GM18858 (cell line): ENCODE data around the gene DNASE2.

Experiments
- ATAC-seq: cut with Tn5 transposase; IDR thresholded peaks from one replicate; pipeline ENCODE4 v1.9.1; 2021; ENCODE audit not compliant: unreplicated experiment

DNASE2 gene

DNA sequence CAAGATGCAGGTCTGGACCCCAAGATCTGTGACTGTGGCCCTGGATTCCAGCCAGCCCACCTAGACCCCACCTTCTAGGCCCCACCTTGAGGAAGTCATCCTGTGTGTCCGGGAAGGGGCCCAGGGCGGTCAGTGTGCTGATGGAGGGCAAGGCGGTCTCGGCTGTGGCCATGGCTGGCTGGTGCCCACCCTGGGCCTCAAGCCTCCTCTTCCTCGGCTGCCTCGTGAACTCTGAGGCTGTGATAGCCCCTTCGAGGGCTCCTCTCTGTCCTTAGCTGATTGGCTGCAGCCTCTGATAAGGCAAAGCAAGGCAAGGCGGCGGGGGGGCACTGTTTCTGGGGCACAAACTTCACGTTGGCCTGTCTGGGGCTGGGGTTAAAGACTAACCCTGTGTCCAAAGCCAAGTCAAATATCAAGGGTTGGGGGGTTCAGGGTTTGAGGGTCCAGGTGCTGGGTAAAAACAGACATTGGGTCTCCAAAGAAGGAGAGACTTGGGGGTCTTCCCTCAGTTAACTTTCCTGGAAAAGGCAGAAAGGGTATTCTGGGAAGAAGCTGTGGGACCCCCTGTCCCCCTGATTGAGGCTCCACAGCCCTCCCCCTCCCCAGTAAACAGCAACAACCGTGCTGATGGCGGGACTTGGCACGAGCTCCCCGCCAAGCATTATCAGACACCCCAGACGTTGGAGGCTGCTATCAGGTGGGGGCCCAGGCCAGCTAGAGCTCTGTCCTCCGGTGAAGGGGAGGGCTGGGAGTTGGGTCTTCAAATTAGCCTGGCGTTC lies 5.9 kb upstream of the DNASE2 start, which contains the start of gene KLF1:
Gene KLF1, minus strand, starts transcription at position 233 of the 779 bp plus-strand sequence. Its CDS starts 61 bp downstream, at position 172.
- ATAC-seq = no peak

DNA sequence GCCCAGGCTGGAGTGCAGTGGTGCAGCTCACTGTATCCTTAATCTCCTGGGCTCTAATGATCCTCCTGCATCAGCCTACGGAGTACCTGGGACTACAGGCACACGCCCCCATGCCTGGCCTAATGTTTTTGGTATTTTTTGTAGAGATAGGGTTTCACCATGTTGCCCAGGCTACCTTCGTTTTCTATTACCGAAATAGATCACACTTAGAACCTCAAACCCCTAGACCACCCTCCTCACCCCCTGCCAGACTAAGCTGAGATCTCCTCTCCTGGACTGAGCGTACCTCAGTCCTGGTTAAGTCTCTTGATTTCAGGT lies 5.4 kb upstream of the DNASE2 start:
- no peak for ATAC-seq

DNA sequence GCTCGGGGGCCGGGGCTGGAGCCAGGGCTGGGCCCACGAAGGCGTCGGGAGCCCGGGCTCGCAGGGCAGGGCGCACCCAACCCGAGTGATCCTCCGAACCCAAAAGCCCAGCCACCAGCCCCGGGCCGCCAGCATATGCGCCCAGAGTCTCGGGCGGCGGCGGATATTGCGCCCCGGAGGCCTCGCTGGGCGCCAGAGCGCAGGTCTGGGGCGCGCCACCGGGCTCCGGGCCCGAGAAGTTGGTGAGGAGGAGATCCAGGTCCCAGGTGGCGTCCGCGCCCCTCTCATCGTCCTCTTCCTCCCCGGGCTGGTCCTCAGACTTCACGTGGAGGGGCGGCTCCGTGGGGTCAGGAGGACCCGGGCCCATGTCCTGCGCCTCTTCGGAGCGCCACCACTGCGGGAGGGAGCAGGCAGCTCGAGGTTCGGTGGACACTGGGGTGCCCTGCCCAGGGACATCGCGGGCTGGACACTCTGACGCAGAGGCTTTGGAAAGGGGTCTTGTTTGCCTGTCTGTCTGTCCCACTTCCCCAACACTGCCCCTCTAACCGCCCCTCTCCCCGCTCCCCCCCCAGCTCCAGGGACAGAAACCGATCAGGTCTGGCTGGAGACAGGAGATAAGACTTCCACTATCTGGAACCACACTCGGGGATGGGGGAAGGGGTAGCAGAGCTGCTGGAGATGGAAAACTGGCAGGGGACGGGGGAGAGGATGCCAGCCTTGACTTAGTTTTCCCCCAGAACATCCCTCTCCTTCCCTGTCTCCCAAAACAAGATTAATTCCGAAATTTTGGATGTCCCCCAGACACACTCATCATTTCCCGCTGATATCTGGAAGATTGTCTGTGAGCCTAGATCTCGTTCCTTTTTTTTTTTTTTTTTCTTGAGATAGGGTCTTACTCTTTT lies 4.8 kb upstream of the DNASE2 start:
- ATAC-seq = no peak

DNA sequence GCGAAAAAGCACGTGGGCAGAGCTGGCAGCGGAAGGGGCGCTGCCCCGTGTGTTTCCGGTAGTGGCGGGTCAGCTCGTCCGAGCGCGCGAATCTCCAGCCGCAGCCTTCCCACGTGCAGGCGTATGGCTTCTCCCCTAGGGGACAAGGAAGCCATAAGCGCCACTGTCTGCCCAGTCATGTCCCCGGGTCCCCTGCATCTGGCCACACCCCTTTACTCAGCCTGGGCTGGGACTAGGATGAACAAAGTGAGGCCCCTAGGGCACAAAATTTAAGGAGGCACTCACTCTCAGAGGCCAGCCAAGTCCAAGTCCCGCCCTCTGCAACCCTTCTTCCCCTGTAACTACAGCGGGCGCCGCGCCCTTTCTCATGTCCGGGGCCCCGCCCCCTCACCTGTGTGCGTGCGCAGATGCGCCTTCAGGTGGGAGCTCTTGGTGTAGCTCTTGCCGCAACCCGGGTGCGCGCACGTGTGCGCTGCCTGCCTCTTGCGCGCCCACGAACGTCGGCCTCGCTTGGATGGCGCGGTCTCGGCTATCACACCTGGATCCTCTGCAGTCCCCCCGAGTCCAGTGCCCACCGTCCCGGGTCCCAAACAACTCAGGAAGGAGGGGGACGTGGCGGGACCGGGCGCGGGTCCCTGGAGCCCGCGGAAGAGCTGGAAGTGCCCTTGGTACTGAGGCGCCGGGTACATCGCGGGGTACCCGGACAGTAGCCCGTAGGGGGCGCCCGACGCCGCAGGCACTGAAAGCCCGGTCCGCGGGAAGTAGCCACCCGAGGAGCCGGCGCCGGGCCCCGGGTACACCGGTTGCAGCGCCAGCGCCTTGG lies 3.9 kb upstream of the DNASE2 start:
- ATAC-seq = no peak

DNA sequence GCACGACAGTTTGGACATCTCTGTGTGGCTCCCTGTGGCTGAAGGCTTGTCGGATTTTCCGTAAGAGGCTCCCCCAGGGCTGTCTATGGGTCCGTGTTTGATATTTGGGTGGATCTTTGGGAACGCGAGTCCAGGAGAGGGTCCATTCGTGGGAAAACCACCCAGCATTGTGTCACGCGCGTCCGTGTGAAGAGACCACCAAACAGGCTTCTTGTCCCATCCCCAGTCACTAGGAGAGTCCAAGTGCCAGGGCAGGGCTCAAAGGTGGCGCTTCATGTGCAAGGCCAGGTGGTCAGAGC lies 3.3 kb upstream of the DNASE2 start:
- ATAC-seq = no peak

DNA sequence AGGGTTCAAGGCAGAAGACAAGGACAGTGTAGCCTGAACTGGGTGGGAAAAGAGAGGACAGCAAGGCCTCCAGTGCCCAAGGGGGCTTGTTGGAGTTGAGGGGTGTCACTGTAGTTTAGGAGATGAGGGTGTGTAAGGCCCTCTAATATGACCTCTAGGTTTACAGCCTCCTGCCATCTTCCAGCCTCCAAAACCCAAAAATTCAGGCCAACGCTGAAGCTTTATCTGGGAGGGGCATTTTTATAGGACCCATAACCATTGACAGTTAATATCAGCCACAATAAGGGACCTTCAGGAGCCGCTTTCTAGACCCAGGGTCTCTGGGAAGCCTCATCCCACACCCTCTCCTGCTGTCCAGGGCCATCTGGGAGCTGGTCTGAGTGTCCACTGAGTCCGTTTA lies 3.0 kb upstream of the DNASE2 start:
- no peak for ATAC-seq

DNA sequence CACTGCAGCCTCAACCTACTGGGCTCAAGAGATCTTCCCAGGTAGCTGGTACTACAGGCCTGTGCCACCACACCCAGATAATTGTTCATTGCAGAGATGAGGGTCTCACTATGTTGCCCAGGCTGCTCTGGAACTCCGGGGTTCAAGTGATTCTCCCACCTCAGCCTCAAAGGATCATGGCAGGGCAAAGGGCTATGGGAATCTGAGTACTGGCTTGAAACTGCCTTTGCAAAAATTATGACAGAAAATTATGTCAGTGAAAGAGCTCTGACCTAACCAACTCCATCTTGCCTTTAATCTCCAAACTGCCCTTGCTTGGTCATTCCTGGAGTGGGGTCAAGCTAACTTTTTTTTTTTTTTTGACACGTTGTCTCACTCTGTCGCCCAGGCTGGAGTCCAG lies 1.3 kb upstream of the DNASE2 start:
- no peak for ATAC-seq

DNA sequence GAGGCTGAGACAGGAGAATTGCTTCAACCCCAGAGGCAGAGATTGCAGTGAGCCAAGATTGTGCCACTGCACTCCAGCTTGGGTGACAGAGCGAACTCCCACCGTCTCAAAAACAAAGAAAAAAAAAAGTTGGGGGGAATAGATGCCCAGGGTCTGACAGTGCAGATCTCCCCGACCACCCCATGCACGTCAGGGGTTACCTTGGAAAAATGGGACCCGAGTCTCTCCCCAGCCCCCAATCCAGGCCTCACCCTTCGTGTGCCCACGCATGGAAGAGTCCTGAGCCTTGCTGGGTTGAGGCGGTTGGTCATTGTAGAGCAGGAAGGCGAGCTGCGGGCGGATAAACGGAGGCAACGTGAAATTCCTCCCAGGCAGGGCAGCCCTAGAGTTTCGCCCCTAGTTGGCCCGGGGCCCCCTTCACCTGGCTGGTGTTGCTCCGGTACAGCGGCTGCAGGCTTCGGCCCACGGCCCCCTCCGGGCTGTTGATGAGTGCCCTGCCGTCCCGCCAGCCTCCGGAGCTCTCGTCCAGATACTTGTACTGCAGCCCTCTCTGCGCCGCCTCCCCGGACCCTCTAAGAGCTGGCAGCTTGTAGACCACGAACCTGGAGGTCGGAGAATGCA lies 588 bp downstream of the DNASE2 start:
- ATAC-seq = no peak

DNA sequence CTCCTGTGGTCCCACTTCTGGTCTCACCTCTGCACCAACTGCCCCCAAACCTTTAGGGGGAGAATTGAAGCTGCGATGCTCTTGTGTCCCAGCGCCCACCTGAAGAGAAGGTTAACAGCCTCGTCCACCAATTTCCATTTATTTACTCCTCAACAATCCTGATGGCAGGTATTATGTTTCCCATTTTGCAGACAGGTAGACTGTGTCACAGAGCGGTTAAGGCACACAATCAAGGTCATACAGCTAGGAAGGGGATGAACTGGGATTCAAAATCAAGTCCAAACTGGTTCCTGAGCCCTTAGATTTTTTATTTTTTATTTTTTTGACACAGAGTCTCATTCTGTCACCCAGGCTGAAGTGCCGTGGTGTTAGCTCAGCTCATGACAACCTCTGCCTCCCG lies 6.2 kb downstream of the DNASE2 start:
- no peak for ATAC-seq

DNA sequence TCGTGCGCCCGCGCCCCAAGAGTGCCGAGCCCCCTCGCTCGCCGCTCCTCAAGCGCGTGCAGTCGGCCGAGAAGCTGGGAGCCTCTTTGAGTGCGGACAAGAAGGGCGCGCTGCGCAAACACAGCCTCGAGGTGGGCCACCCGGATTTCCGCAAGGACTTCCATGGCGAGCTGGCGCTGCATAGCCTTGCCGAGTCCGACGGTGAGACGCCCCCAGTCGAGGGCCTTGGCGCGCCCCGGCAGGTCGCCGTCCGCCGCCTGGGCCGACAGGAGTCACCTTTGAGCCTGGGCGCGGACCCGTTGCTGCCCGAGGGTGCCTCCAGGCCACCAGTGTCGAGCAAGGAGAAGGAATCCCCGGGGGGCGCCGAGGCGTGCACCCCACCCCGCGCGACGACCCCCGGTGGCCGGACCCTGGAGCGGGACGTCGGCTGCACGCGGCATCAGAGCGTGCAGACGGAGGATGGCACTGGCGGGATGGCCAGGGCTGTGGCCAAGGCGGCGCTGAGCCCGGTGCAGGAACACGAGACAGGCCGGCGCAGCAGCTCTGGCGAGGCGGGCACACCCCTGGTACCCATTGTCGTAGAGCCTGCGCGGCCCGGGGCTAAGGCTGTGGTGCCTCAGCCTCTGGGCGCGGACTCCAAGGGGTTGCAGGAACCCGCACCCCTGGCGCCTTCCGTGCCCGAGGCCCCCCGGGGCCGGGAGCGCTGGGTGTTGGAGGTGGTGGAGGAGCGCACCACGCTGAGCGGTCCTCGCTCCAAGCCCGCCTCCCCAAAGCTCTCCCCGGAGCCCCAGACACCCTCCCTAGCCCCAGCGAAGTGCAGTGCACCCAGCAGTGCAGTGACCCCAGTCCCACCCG lies 7.1 kb downstream of the DNASE2 start:
- no peak for ATAC-seq

DNA sequence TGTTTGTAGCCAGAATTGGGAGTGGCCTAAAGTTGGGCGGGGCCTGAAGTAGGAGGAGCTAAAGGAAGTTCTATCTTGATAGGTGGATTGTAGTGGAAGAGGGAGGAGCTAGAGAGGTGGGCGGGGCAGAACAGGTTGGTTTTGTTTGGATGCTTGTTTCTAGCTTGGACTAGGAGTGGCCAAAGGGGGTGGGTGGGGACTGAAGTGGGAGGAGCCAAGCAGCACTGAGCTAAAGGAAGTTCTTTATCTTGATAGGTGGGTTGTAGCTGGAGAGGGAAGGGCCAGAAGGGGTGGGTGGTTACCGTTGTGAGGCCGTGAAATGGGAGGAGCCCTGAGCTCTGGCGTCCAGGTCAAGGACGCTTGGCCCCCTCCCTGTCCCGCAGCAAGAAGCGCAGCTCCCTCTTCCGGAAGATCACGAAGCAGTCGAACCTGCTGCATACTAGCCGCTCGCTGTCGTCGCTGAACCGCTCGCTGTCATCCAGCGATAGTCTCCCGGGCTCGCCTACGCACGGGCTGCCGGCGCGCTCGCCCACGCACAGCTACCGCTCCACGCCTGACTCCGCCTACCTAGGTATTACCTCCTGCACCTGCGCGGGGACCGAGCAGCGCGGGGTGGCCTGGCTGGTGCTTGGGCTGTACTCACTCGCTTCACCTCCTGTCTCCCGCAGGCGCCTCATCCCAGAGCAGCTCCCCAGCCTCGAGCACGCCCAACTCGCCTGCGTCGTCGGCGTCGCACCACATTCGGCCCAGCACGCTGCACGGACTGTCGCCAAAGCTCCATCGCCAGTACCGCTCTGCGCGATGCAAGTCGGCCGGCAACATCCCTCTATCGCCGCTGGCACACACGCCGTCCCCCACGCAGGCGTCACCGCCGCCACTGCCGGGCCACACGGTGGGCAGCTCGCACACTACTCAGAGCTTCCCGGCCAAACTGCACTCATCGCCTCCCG lies 8.0 kb downstream of the DNASE2 start:
- no peak for ATAC-seq

DNA sequence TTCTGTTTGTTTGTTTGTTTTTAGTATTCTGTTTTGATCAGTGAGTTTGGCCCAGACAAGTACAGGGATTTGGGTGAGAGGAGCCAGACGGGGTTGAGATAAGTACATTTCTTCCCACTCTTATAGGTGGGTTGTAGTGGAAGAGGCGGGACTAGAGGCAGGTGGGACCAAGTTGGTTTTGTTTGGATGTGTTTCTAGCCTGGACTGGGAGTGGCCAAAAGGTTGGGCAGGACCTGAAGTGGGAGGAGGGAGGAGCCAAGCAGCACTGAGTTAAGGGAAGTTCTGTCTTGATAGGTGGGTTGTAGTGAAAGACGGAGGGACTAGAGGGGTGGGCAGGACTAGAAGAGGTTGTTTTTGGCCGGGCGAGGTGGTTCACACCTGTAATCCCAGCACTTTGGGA lies 9.0 kb downstream of the DNASE2 start:
- ATAC-seq = no peak

DNA sequence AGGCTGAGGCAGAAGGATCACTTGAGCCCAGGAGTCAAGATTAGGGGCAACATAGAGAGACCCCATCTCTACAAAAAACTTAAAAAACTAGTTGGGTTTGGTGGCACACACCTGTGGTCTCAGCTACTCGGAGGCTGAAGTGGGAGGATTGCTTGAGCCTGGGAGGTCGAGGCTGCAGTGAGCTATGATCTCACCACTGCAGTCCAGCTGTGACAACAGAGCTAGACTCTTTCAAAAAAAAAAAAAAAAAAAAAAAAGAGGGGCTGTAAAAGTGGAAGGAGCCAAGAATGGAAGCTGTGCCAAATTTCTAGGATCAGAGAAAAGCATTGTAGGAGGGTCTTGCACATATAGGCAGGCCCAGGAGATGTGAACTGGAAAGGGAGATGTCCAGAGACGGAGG lies 9.6 kb downstream of the DNASE2 start:
- no peak for ATAC-seq

DNA sequence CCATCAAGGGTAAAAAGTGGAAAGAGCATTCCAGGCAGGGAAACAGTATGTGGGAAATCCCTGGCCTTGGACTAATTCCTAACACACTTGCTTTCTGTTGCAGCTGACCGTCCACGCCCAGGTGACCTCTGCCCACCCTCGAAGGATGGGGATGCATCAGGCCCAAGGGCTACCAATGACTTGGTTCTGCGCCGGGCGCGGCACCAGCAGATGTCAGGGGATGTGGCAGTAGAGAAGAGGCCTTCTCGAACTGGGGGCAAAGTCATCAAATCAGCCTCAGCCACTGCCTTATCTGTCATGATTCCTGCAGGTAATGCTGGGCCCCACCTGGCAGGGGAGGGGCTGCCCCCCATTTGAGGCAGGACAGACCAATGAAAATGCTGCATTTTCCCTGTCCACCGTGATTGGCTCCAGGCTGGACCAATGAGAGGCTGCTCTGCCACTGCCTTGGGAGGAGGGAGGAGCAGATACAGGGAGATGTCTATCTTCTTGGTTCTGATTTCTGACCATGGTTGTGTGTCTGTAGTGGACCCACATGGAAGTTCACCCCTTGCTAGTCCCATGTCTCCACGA lies 12.6 kb downstream of the DNASE2 start:
- ATAC-seq = no peak

DNA sequence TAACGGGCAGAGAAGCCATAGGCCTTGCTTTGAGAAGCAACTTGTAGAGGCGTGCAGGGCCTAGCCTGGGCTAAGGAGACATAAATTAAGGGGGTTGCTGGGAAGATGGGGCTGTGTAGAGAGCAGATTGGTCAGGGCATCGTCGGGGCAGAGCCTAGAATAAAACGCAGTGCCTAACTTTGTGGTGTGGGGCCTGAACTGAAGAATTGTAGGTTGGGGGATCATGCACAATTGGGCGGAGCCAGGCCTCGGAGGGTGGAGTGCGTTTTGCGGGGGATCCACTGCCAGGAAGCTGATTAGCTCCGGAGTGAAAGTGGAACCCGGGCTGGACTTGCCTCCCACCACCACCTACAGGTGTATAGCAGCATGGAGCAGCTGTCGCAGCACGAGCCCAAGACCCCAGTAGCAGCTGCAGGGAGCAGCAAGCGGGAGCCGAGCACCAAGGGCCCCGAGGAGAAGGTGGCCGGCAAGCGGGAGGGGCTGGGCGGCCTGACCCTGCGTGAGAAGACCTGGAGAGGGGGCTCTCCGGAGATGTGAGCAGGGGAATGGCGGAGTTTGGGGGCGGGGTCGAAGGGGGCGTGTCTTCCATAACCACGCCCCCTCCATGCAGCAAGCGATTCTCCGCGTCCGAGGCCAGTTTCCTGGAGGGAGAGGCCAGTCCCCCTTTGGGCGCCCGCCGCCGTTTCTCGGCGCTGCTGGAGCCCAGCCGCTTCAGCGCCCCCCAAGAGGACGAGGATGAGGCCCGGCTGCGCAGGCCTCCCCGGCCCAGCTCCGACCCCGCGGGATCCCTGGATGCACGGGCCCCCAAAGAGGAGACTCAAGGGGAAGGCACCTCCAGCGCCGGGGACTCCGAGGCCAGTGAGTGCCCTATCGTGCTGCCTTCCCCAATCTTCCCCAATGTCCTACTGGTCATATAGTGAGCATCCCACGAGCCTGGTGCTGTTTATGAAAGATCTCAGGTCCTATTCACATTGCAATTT lies 13.8 kb downstream of the DNASE2 start:
- ATAC-seq = no peak

DNA sequence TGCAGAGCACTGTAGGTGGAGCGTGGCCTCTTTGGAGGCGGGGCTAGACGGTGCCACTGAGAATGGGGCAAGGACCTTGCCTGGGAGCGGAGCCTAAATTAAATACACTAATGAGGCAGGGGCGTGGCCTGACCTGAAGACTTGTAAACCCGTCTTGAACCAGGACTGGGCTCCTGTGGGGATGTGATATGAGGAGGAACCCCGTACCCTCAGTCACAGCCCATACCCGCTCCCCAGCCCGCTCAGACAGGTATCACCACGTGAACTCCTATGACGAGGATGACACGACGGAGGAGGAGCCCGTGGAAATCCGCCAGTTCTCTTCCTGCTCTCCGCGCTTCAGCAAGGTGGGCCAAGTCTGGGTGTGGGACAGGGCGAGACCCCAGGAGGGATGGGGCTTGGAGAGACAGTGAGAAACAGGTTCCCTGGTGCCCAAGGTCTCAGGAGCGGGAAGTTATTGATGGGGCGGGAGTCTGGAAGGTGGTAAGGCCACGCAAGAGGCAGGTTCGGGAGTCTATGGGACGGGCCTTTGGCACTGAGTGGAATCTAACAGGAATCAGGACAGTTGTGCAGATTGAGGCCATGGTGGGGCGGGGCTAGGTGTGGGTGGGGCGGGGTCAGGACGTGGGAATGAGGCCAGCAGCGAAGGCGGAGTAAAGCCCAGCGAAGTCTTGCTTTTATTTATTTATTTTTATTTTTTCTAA lies 14.7 kb downstream of the DNASE2 start:
- no peak for ATAC-seq
